ENCODE data around the gene IFNL2. TPM values are rescaled to one million over a fixed set of nuclear protein-coding genes. Genes with fewer than 3 reads are reported as not detected.
"Not testable (repeated sequence)": the region's sequence is repeated elsewhere in the genome, so short reads cannot be mapped to it uniquely, and the experiment has no call there.

The IFNL2 gene
- total RNA-seq, 2 experiments from 2014 or later, result not detected

GRCh38 chr19:39262496-39262895, 5.7 kb upstream of the IFNL2 start:
- Mint-ChIP-seq H3K36me3 (no peaks in the 10 kb centered on the region), H3K9me3 (ENCODE audit: low read depth) (no peaks in the 10 kb centered on the region), H3K27ac (no peak overlapping the region), H3K4me3 (no peak overlapping the region), H3K4me1 (peaks cover 1% of the 10 kb centered on the region), H3K27me3 (peaks cover 52% of the 10 kb centered on the region)
- ATAC-seq (no peak), DNase-seq (no peak)
- CTCF ChIA-PET, result interaction anchor here (0.8 kb wide), 1 partner anchor 39 kb away, joined by 3 read pairs; no protein-coding TSS in a partner anchor

GRCh38 chr19:39263912-39264305, 4.3 kb upstream of the IFNL2 start:
- no peak for ATAC-seq
- Mint-ChIP-seq H3K4me3 (no peak overlapping the region), H3K36me3 (no peaks in the 10 kb centered on the region), H3K27me3 (peaks cover 52% of the 10 kb centered on the region), H3K4me1 (peaks cover 1% of the 10 kb centered on the region), H3K9me3 (ENCODE audit: low read depth) (no peaks in the 10 kb centered on the region), H3K27ac (no peak overlapping the region)
- DNase-seq, result no peak
- CTCF ChIA-PET, result no interaction called here

- ATAC-seq, result no peak
- H3K4me3 Mint-ChIP-seq, result no peak overlapping the region
Observed at GRCh38 chr19:39264306-39265290, 3.6 kb upstream of the IFNL2 start.

GRCh38 chr19:39265321-39265916, 2.8 kb upstream of the IFNL2 start:
- Mint-ChIP-seq H3K36me3 (no peaks in the 10 kb centered on the region), H3K4me1 (peaks cover 1% of the 10 kb centered on the region), H3K4me3 (no peak overlapping the region), H3K9me3 (ENCODE audit: low read depth) (no peaks in the 10 kb centered on the region), H3K27me3 (peaks cover 50% of the 10 kb centered on the region), H3K27ac (no peak overlapping the region)
- ATAC-seq, result no peak
- DNase-seq, result no peak
- CTCF ChIA-PET, result interaction anchor here (1.2 kb wide), 1 partner anchor 13 kb away, joined by 3 read pairs; no protein-coding TSS in a partner anchor

More at GRCh38 chr19:39264306-39265290, 3.6 kb upstream of the IFNL2 start:
- Mint-ChIP-seq H3K27ac (no peak overlapping the region), H3K4me1 (peaks cover 1% of the 10 kb centered on the region), H3K27me3 (peaks cover 50% of the 10 kb centered on the region), H3K36me3 (no peaks in the 10 kb centered on the region), H3K9me3 (ENCODE audit: low read depth) (no peaks in the 10 kb centered on the region)
- CTCF ChIA-PET, result interaction anchor here (0.6 to 1.2 kb wide), 2 partner anchors 12 to 70 kb away, joined by 3 read pairs; no protein-coding TSS in a partner anchor
- no peak for DNase-seq

GRCh38 chr19:39268531-39269223, 481 bp downstream of the IFNL2 start:
- H3K36me3 Mint-ChIP-seq; CTCF ChIA-PET; H3K4me1 Mint-ChIP-seq; H3K4me3 Mint-ChIP-seq; H3K9me3 Mint-ChIP-seq (ENCODE audit: low read depth); ATAC-seq; DNase-seq; H3K27ac Mint-ChIP-seq: not testable (repeated sequence)
- H3K27me3 Mint-ChIP-seq, result peaks cover 33% of the 10 kb centered on the region

- CTCF ChIA-PET; H3K4me3 Mint-ChIP-seq; H3K4me1 Mint-ChIP-seq; H3K36me3 Mint-ChIP-seq; H3K9me3 Mint-ChIP-seq (ENCODE audit: low read depth); H3K27ac Mint-ChIP-seq; DNase-seq; ATAC-seq: not testable (repeated sequence)
- H3K27me3 Mint-ChIP-seq, result peaks cover 27% of the 10 kb centered on the region
Observed at GRCh38 chr19:39269369-39269768, 1.2 kb downstream of the IFNL2 start.

GRCh38 chr19:39270036-39270871, 2.1 kb downstream of the IFNL2 start:
- CTCF ChIA-PET, result no interaction called here
- no peak for ATAC-seq
- H3K27me3 Mint-ChIP-seq, result peaks cover 20% of the 10 kb centered on the region

GRCh38 chr19:39273859-39274258, 5.7 kb downstream of the IFNL2 start:
- ATAC-seq; H3K4me1 Mint-ChIP-seq; H3K27ac Mint-ChIP-seq; H3K36me3 Mint-ChIP-seq; H3K4me3 Mint-ChIP-seq; CTCF ChIA-PET; H3K9me3 Mint-ChIP-seq (ENCODE audit: low read depth); DNase-seq: not testable (repeated sequence)
- H3K27me3 Mint-ChIP-seq, result peaks cover 18% of the 10 kb centered on the region

More at GRCh38 chr19:39270036-39270871, 2.1 kb downstream of the IFNL2 start:
- H3K4me3 Mint-ChIP-seq, result no peak overlapping the region
- no peaks in the 10 kb centered on the region for H3K36me3 Mint-ChIP-seq
- H3K27ac Mint-ChIP-seq, result no peak overlapping the region
- H3K9me3 Mint-ChIP-seq (ENCODE audit: low read depth), result no peaks in the 10 kb centered on the region
- no peak for DNase-seq
- no peaks in the 10 kb centered on the region for H3K4me1 Mint-ChIP-seq

- DNase-seq (no peak), ATAC-seq (no peak)
- peaks cover 14% of the 10 kb centered on the region for H3K27me3 Mint-ChIP-seq
- CTCF ChIA-PET, result no interaction called here
- H3K4me1 Mint-ChIP-seq, result peaks cover 2% of the 10 kb centered on the region
- H3K4me3 Mint-ChIP-seq, result no peak overlapping the region
- no peaks in the 10 kb centered on the region for H3K36me3 Mint-ChIP-seq
- H3K9me3 Mint-ChIP-seq (ENCODE audit: low read depth), result no peaks in the 10 kb centered on the region
- H3K27ac Mint-ChIP-seq, result no peak overlapping the region
Observed at GRCh38 chr19:39275578-39275977, 7.4 kb downstream of the IFNL2 start.

- no peak for ATAC-seq
- no peaks in the 10 kb centered on the region for H3K36me3 Mint-ChIP-seq
- CTCF ChIA-PET, result no interaction called here
- no peak overlapping the region for H3K27ac Mint-ChIP-seq
- DNase-seq, result no peak
- H3K27me3 Mint-ChIP-seq, result peaks cover 8% of the 10 kb centered on the region
- H3K9me3 Mint-ChIP-seq (ENCODE audit: low read depth), result no peaks in the 10 kb centered on the region
- H3K4me1 Mint-ChIP-seq, result peaks cover 2% of the 10 kb centered on the region
- no peak overlapping the region for H3K4me3 Mint-ChIP-seq
Observed at GRCh38 chr19:39276740-39277139, 8.5 kb downstream of the IFNL2 start.

- Mint-ChIP-seq H3K4me3 (no peak overlapping the region), H3K36me3 (no peaks in the 10 kb centered on the region), H3K27ac (no peak overlapping the region), H3K9me3 (ENCODE audit: low read depth) (no peaks in the 10 kb centered on the region), H3K4me1 (peaks cover 2% of the 10 kb centered on the region), H3K27me3 (peaks cover 8% of the 10 kb centered on the region)
- CTCF ChIA-PET, result no interaction called here
- no peak for ATAC-seq
- DNase-seq, result no peak
Observed at GRCh38 chr19:39277598-39277997, 9.4 kb downstream of the IFNL2 start.

- no peak for DNase-seq
- H3K9me3 Mint-ChIP-seq (ENCODE audit: low read depth), result no peaks in the 10 kb centered on the region
- H3K27me3 Mint-ChIP-seq, result peaks cover 18% of the 10 kb centered on the region
- CTCF ChIA-PET, result no interaction called here
- no peak for ATAC-seq
- H3K27ac Mint-ChIP-seq, result no peak overlapping the region
- peaks cover 2% of the 10 kb centered on the region for H3K4me1 Mint-ChIP-seq
- H3K36me3 Mint-ChIP-seq, result peaks cover 2% of the 10 kb centered on the region
- no peak overlapping the region for H3K4me3 Mint-ChIP-seq
Observed at GRCh38 chr19:39282021-39282420, 13.8 kb downstream of the IFNL2 start.

GRCh38 chr19:39284032-39284431, 15.8 kb downstream of the IFNL2 start:
- DNase-seq, result no peak
- Mint-ChIP-seq H3K4me1 (no peaks in the 10 kb centered on the region), H3K27me3 (peaks cover 27% of the 10 kb centered on the region), H3K27ac (no peak overlapping the region), H3K36me3 (peaks cover 2% of the 10 kb centered on the region), H3K9me3 (ENCODE audit: low read depth) (no peaks in the 10 kb centered on the region), H3K4me3 (no peak overlapping the region)
- CTCF ChIA-PET, result no interaction called here
- ATAC-seq, result no peak
